Stimulated activated CD8-positive, alpha-beta memory T cell treated with anti-CD3 and anti-CD28 coated beads, Interleukin-15, amount 100 ng/mL, for 1 hour (primary cell): Measurements from ENCODE around the gene DIP2C.
"Not testable (repeated sequence)": the region's sequence is repeated elsewhere in the genome, so short reads cannot be mapped to it uniquely, and the experiment has no call there.

Source experiments
- DNase-seq: peaks from one replicate; pipeline ENCODE4 v3.0.0-alpha.2; 2020; ENCODE audit warnings: low read depth

DIP2C gene

DNA sequence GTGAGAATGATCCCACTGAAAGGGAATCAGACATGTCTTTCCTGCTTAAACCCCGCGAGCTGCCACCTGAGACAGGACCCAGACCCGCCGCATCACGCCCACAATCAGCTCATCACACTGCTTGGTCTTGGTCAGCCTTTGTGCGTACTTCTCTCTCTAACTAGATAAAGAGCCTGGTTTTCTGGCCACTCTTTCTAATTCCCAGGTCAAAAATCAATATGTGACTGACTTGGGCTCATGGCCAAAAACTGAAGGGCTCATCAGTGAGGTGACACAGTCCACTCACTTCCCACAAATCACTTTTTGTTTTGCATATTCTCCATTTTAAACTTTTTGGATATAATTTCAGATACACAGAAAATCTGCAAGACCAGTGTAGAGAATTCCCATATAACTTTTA, 247.3 kb downstream of the DIP2C start:
- no peak for DNase-seq

DNA sequence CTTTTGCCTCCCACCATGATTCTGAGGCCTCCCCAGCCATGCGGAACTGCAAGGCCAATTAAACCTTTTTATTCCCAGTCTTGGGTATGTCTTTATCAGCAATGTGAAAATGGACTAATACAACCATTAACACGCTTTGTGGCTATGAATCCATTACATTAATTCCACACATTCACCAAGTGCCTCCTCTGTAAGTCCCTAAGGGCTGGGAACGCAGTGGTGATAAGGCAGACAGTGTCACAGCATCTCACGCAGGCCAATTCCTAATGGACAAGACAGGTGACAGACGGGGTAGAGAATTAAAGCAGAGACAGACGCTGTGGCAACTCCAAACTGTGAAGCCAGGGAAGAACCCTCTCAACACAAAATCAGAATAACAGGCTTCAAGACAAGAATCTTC, 247.8 kb downstream of the DIP2C start:
- no peak for DNase-seq

DNA sequence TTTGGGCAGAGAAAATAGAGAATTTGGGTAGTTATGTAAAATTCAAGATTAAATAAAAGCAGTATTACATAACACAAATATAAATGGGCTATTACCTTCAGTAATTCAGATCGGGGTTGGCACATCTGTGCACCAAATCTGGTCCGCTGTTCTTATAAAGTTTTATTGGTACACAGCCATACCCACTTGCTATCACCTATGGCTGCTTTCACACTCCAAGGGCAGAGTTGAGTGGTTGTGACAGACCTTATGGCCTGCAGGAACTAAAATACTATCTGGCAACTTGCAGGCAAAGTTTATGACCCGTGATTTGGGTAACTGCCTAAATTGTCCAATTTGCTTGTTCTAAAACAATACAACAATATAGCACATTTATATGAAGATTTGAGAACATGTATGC, 249.3 kb downstream of the DIP2C start:
- no peak for DNase-seq

DNA sequence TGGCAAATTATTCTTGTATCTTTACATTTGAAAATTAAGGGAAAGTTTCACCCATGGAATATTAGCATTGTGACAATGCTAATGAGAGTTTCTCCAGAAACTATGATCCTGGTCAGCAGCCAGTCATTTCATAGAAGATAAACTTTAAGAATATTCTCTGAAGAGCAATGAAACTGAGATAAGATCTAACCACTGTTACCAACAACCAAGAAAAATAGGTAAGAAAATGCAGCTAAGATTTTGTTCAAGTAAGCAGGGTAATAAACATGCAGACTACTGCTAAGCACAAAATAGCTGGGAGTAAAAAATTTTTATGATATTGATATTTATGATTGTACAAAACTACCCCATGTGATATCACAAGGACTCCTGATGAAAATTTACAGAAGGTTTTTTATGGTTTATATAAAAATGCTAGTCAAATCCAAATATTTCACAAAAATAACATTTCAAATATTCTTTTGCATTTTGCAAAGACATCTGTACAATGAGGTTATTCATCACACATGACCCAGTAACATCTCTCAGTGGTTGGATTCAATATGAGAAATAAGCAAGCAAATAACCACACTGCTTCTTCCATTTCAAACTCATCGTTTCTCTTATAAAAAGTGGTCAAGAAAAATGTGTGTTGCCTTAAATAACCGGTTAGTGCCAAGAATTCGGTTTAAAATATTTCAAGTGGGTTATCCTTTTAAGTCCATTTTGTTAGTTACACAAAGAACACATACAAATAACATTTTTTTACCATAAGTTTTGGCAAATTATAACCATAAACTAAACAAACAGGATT, 251.6 kb downstream of the DIP2C start:
- no peak for DNase-seq

DNA sequence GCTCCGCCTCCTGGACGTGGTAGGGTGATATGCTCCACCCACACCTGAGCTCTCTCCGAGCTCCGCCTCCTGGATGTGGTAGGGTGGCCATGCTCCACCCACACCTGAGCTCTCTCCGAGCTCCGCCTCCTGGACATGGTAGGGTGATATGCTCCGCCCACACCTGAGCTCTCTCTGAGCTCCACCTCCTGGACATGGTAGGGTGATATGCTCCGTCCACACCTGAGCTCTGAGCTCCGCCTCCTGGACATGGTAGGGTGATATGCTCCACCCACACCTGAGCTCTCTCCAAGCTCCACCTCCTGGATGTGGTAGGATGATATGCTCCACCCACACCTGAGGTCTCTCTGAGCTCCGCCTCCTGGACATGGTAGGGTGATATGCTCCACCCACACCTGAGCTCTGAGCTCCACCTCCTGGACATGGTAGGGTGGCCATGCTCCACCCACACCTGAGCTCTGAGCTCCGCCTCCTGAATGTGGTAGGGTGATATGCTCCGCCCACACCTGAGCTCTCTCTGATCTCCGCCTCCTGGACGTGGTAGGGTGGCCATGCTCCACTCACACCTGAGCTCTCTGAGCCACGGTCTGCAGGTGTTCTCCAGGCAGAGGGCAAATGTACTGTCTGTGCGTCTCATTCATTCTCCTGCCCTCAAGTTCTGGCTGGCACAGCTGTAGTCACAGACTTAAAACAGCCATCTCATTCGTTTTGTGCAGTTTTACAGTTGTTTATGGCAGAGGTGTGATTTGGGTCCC, 252.4 kb downstream of the DIP2C start:
- no peak for DNase-seq

DNA sequence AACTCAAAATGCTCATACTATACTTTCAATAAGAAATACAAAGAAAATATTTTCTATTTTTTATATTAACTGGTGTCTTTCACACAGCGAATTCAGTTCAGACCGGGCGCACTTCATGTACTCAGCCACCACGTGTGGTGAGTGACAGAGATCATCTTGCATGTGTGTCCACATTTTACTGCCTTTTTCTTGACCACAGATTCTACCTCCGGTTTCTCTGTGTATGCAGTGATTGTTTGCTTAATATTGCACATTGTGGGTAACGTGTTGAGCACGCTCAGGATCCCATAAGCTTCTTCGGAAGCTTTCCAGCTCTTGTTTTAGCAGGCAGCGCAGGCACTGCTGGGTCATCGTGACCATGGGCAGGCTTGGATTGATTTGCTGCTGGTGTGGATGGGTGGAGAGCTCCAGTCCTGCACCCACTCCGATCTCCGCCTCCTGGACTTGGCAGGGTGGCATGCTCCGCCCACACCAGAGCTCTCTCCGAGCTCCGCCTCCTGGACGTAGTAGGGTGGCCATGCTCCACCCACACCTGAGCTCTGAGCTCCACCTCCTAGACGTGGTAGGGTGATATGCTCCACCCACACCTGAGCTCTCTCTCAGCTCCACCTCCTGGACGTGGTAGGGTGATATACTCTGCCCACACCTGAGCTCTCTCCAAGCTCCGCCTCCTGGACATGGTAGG, 253.3 kb downstream of the DIP2C start:
- DNase-seq = no peak

DNA sequence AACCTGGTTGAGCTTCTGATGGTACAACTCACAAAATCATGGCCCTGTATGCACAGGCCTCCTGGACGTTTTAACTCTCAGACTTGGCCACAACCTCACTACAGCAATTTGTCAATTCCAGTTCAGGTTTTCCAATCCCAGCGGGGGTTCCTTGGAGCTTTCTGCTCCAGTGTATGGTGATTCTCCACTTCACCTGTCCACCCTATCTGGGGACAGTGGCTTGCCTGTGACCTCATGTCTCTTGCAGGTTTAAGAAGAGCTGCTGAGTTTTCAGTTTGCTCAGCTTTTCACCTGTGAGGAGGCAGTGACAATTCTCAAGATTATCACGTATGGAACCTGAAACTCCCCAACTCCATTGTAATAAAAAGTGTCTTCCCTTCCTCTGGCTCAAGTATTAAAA, 254.1 kb downstream of the DIP2C start:
- no peak for DNase-seq

DNA sequence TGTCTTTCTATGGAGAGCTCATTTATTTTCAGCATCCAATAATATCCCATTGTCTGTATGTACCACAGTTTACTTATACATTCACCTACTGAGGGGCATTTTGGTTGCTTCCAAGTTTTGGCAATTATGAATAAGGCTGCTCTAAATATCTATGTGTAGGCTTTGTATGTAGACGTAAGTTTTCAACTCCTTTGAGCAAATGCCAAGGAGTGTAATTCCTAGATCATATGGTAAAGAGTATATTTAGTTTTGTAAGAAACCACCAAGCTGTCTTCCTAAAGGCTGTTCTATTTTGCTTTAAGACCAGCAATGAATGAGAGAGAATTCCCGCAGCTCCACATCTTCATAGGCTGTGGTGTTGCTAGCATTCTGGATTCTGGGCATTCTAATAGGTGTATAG, 259.8 kb downstream of the DIP2C start:
- no peak for DNase-seq

DNA sequence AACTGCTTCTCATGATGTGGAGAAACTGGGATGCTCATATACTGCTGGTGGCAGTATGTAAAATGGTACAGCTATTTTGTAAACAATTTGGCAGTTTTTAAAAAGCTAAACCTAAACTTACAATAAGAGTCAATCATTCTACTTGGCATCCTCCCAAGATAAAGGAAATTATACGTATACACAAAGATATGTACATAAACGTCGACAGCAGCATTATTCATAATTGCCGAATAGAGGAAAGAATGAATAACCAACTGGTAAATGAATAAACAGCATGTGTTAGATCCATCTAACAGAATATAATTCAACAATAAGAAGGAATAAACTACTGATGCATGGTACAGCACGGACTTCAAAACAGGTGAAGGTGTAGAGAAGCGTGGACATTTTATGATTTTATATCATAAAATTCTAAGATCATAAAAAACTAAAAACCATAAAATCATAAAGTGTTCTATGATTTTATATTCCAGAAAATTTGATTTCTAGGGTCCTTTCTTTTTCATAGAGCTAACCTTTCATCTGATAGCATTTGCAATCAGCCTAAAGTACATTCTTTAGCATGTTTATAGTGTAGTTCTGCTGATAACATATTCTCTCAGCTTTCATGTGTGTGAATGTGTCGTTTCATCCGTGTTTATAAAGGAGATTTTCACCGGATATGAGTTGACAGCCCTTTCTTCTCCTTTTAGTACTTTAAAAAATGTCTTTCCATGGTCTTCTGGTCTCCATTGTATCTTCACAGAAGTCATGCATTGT, 261.5 kb downstream of the DIP2C start:
- DNase-seq = no peak

DNA sequence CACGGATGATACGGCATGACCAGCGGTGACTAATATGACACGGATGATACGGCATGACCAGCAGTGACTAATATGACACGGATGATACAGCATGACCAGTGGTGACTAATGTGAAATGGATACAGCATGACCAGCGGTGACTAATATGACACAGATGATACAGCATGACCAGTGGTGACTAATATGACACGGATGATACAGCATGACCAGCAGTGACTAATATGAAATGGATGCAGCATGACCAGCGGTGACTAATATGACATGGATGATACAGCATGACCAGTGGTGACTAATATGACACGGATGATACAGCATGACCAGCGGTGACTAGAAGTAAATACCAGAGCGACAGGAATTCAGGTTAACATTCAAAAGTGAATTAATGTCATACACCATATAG, 264.1 kb downstream of the DIP2C start:
- DNase-seq = not testable (repeated sequence)

DNA sequence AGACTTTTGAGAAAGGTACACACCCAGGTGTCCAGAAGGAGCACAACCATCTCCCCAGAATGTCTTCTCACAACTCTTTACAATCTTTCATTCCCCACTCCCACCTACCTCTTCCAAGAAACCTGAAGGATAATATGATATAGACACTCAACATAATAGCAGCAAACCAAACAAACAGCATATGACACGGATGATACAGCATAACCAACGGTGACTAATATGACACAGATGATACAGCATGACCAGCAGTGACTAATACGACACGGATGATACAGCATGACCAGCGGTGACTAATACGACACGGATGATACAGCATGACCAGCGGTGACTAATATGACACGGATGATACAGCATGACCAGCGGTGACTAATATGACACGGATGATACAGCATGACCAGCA, 264.7 kb downstream of the DIP2C start:
- DNase-seq = not testable (repeated sequence)

DNA sequence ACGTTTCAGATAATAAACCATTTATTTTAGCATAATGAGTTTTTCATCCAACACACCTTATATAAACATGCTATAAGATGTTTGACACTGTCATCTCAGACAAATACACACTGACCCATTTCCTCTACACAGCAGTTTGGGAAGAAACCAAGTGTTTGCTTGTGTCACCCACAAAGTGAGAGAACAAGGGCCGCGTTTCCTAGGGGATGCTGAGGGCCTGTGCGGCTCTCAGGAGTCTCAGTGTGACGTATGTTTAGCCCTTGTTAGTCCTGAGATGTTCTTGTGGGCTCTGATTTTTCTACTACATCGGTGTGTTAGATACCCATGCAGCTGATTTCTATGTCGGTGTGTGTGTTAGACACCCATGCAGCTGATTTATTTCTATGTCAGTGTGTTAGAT, 266.3 kb downstream of the DIP2C start:
- DNase-seq = no peak

DNA sequence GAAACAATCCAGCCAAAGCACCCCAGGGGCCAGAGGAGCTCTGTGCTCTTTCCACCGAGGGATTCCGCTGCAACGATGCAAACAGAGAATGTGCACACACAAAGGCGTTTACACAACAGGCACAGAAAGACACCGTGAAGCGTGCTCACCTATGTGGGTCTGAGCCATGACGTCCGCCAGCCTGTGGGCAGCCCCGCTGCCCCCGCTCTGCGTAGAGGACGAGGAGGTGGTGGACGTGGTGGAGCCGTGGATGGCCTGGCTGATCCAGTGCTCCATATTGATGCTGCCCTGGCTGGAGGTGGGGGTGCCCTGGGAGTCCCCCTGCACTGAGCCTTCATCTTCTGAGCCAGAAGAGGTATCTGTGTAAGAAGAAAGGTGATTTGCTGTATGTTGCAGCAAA, 266.8 kb downstream of the DIP2C start:
- no peak for DNase-seq

DNA sequence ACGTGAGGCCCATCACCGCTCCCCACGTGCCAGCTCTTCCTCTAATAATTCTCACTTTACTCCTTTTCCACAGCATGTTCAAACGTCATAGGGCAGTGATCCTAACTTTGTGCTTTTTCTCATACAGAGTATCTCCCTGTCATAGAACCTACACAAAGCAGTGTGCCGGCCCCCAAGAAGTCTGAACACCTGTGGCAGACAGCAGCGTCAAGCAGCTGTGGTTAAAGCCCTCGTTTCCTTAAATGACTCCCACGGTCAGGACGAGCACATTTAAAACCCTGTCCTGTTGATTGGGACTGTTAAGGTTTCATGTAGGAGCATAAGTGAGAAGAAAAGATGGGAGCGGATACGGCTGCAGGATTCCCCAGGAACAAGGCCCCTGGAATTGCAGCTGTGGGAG, 267.2 kb downstream of the DIP2C start:
- no peak for DNase-seq

DNA sequence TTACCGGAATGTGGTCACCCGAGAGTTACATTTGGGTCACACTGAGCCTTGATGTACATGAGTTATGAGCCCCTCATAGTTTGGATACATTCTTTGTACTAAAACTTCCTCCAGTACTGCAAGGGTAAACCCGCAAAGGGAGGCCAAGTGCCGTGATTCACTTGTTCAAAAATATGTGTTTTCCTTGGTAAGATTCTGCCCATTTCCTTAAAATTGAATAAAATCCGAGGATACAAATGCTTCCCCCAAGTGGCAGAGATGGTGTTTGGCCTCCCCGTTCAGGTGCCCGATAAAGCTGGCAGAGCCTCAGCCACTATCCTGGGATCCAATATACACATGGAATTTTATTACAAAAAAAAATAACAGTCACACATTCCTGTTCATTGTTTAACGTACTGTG, 268.3 kb downstream of the DIP2C start:
- no peak for DNase-seq

DNA sequence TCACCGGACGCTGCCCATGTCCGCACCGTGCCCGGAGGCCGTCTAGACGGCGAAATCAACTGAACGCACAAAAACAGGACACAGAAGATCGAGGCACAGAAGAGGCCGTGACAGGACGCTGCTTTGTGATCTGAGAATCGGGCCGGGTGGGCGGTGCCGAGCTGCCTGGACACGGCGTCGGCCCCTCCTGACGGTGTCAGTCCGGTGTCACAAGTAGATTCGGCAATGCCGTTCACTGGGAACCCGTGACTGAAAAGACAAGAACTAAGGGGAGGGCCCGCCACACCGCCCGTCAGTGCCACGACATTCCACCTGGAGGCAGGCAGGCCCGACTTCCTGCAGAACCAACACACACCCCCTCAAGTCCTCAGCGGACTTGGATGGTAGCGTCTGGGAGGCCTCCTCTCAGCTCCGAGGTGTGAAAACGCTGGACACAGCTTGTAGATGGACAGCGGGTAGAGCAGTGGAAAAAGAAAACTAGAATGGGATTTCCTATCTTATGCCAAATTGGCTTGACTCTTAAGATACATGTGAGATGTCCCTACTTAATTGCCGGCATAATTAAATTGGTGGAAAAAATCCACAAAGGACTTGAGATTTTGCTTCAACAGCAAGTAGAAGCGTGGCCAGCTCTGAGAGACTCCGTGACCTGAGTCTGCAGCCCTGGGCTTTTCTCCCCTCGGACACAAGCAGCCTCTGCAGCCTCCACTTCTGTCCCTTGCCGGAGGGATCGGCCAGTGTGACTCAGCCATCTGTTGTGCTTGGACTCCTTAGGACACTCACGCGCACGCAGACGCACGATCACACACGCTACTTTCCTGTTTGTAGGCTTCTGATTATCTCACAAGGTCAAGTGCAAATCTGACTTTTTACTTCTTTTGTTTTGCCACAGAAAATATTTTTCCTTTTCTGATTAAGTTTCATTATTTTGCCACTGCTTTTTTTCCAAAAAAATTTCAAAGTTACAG, 269.0 kb downstream of the DIP2C start:
- DNase-seq = no peak

DNA sequence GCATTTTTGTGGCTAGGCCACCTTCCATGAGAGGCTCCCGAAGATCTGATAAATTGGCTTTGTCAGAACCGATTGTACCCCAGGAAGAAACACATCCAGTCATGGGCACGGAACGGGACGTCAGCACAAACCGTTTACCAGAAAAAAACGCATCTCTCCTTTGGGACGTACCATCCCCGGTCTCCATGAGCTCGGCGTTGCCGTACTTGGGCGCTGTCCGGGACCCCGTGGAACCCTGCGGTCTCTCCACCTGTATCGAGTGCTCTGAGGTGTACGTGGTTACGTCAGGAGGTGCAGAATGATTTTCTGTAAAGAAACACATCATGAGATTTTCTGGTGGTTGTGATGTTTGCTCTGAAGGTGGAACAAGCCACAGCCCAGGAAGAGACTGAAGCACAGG, 270.6 kb downstream of the DIP2C start:
- no peak for DNase-seq

DNA sequence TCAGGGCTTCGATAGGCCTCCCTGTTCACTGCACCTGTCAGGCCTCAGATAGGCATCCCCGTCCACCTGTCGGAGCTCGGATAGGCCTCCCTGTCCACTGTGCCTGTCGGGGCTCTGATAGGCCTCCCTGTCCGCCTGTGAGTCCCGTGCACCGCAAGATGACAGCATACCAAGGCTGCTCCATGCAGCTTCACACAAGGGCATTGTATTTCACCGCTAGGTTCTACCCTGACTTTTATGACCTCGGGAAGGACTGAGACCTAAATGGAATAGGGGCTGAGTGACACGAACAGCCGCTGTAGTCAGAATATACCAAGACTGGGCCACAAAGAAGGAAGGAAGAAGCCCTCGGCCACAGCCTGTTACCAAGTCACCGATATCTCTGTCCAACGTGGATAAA, 271.2 kb downstream of the DIP2C start:
- no peak for DNase-seq

DNA sequence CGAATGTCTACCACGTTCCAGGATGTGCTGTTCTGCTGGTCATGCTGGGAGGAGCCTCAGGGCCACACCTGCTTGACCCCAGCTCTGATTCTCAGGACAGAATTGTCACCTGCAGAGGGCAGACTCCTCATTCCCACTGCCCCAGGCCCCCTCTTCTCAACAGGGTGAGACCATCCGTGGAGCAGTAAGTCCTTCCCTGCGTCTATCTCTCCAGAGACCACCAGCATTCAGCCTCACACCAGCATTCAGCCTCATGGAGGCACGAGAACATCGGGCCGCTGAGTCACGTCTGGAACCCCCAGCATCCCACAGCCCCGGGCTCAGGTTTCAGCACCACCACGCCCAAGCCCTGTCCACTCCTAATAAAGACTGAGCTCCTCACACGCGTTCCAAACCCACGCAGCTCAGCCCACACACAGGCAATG, 273.4 kb downstream of the DIP2C start:
- no peak for DNase-seq

DNA sequence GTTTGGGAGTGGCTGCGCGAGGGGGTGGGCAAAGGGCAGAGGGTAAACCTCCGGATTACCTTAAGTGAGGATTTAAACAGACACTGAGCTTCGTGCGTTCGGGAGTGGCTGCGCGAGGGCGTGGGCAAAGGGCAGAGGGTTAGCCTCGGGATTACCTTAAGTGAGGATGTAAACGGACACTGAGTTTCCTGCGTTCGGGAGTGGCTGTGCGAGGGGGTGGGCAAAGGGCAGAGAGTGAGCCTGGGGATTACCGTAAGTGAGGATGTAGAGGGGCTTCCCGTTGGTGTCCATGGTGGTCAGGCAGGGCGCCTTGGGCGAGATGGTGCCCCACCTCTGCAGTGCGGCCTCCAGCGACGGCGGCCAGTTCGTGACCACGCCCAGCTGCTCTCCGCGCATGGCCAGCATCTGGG, 275.8 kb downstream of the DIP2C start:
- no peak for DNase-seq

DNA sequence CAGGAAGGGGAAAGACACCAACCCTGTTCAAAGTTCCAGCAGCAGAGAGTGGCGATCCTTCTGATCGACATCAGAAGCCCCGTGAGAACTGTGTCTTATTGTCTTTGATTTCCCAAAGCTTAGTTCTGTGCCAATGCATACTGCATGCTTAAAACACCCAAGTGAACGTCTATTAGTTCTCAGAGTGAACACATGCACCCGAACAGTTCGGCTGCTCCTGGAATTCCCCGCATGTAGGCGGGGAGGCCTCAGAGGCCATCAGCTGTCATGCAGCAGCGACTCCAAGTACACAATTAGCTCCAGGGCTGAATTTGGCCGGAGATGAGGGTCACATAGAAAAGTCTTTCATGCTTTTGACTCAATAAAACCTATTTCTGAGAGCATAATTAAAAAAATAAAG, 277.4 kb downstream of the DIP2C start:
- DNase-seq = no peak
